Stimulated activated CD8-positive, alpha-beta memory T cell treated with anti-CD3 and anti-CD28 coated beads, Interleukin-2, amount 100 ng/mL, for 1 hour (primary cell): ENCODE data around the gene PDCD1.
"Not testable (repeated sequence)": the region's sequence is repeated elsewhere in the genome, so short reads cannot be mapped to it uniquely, and the experiment has no call there.

Experiments
- DNase-seq, 2 donors: peaks; one replicate each; pipeline ENCODE4 v3.0.0-alpha.2; 2020; ENCODE audit warnings: low read depth in 2 of 2

PDCD1 gene

GRCh38 chr2:241858206-241859016, at the start of gene PDCD1:
Gene PDCD1, minus strand, starts transcription at chr2:241858894. Its CDS starts 56 bp downstream, at chr2:241858838.
- DNase-seq = no peak

GRCh38 chr2:241907831-241908230, 49.1 kb upstream of the PDCD1 start:
- not testable (repeated sequence) for DNase-seq

DNA sequence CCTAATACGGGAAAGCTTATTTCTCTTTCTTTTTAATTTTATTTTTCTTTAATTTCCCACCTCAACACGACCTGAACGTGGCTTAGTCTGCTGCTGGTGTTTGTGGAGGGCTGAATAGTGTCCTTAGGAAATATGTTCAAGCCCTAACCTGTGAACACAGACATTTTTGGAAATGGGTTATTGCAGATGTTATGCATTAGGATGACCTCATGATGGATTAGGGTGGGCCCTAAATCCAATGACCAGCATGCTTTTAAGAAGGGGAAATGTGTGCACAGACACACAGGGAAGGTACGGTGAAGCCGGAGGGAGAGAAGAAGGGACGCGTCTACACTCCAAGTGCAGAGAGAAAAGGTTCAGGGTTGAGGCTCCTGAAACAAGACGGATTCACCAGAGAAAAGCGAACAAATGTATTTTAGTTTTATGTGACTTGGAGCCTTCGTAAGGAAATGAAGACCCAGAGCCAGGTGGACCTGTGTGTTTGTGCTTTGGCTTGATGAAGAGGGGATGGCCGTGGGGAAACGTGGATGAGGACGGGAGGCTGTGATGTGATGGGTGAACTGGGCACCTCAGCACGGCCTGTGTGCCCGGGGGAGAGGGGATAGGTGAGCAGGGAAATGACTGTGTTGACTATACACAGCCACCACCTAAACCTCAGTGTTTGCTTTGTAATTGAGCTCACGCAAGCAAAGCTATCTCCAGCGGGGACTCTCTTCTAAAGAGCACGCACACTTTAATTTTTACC, 48.3 kb upstream of the PDCD1 start:
- no peak for DNase-seq

- not testable (repeated sequence) for DNase-seq
These were observed 47.7 kb upstream of the PDCD1 start for GRCh38 chr2:241906378-241906770.

DNA sequence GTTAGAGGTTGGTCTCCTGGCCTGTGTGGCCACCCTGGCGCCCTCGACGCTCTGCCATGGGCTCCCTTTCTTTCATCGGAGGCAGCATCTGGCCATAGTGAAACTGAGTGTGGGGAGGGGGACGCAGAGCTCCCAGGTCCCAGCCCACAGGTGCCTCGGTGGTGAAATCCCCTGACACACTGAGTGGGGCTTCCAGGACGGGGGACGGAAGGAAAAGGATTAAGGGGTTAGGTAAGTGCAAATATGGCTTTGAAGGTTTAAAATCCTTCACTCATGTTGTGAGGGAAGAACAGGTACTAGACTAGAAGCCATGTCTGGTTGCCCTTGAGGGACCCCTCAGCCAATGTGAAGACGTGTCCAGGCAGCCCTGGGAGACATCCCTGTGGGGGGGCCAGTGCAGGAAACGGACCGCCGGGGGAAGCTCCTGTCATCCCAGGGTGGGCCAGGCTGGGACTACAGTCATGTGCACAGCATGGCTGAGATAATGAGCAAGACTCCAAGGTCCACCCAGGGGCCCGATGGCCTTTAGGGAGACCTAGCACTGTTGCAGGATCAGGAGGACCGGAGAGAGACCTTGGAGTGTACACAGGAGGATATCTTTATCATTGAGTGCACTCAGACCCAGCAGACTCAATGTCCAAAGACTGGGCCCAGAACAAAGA, 47.2 kb upstream of the PDCD1 start:
- DNase-seq = no peak

GRCh38 chr2:241904791-241905710, 46.4 kb upstream of the PDCD1 start:
- no peak for DNase-seq

- DNase-seq = no peak
These were observed 45.5 kb upstream of the PDCD1 start for GRCh38 chr2:241904011-241904718.

DNA sequence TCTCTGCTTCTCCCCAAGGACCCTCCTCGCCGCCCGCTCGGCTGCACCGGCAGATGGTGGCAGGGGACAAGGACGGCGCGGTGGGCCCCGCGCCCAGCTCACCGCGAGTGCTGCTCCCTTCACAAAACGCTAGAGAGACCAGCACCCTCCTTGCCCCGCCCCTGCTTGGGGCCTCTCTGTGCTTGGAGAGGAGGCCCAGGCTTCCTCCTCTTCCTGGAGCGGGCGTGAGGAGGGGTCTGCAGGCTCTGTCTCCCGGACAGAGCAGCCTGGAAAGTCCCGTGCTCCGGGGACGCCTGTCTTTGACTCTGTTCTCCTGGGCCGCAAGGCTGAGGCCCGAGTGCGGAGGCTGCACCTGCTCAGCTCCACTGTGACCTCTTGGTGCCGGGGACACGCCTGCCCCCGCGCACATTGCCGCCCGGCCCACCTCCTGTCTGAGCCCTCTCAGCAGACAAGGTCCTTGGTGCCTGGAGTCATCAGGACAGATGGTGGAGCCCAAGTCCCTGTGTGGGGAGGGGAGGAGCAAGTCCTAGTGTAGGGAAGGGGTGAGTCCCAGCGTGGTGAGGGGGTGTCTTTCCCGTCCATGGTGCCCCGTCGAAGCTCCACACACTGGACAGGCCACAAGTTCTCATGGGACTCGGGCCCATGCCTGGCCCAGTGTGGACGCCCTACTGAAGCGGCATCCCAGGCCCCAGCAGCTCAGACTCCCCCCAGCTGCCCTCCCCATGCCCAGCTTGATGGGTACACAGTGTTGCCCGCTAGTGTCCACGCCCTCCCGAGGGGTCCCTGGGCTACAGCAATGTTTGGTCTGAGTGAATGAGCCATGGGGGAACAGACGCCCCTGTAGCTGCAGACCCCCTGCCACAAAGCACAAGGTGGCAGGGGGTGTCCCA, 44.7 kb upstream of the PDCD1 start:
- no peak for DNase-seq

DNA sequence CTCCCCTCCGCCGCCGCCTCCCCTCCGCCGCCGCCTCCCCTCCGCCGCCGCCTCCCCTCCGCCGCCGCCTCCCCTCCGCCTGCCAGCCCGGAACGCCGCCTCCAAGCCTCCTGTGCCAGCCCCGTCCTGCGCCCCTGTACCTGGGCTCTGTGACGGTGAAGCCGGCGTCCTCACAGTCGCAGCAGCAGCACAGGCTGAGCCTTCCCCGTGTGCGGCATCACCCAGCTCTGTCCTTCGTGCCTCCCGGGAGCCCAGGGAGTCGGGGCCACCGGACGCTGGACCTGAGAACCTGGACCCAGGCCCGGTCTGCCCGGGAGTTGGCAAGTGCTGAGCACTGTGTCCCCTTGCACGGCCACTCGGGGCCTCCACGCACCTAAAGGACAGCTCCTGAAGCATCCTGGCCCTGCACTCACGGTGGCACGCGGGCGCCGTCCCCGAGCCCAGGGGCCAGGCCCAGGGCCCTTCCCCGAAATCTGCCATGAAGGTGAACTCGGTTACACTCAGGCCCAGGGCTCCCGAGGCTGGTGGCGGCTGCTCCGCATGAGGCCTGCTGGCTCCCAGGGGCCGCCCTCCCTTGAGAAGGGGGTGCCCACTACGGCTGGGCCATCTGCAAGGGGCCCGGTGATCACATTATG, 43.8 kb upstream of the PDCD1 start:
- DNase-seq = no peak

DNA sequence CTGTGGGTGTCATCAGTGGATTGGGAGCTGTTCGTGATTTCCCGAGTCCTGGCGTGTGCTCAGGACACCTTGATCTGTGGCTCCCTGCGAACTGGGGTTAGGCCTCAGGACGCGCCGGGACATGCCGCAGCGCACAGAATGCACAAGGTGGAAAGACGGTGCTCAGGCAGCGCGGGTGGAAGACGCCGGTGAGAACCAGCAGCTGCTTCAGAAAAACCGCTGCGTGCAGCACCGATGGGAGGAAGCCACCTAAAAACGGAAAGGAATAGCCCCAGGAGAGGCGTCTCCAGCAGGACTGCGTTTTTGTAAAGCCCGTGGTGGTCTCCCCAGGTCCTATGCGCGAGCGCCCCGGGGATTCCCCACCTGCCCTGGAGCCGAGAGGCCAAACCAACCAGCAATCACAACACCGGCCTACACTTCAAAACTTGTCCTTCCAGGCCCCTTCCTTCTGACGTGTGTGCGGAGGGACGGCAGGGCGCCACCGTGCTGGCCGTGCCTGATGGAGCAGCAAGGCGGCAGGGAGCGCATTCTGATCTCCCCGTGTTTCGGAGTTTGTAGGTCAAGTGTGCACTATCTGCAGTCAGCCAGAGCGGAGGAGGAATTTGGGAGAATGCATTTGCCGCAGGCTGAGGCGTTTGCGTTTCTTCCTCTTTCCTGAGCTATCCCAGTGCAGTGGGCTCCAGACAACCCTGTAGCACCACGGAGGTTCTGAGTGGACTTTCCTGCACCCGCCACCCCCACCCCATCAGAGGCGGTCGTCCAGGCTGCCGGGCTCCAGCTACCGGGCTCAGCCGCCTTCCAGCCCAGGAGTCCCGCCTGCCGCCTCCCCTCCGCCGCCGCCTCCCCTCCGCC, 43.0 kb upstream of the PDCD1 start:
- no peak for DNase-seq

GRCh38 chr2:241901018-241901380, 42.3 kb upstream of the PDCD1 start:
- DNase-seq = no peak

GRCh38 chr2:241900251-241901017, 41.7 kb upstream of the PDCD1 start:
- DNase-seq = no peak

GRCh38 chr2:241898463-241899270, 40.0 kb upstream of the PDCD1 start:
- no peak for DNase-seq

GRCh38 chr2:241897231-241897916, 38.7 kb upstream of the PDCD1 start:
- no peak for DNase-seq

DNA sequence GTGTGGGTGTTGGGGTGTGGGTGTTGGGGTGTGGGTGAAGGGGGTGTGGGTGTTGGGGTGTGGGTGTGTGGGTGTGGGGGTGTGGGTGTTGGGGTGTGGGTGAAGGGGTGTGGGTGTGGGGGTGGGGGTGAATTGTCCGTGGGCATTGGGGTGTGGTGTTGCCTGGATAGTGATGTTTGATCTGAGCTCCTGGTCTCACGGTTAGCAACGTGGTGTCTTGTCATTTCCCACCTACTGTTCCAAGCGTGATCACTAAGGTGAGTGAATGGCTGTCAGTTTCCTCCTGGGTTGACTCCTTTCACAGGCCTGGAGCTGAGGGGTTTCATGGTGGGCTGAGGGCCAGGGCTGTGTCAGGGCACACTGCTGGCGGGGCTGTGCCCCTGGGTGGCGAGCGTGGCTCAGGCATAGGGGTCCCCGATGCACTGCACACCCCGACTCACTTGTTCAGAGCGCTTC, 38.1 kb upstream of the PDCD1 start:
- DNase-seq = no peak
